ENCODE data around the gene LTBP3. TPM values are rescaled to one million over a fixed set of nuclear protein-coding genes. Genes with fewer than 3 reads are reported as not detected.

LTBP3 gene
- total RNA-seq, 4 donors from 2014 or later, result 131 to 240 (median 217) TPM

GRCh38 chr11:65492637-65493366 lies 65.4 kb downstream of the LTBP3 start:
- DNase-seq, result peak; percentile 88 to 97
- H3K27ac ChIP-seq, result peak overlapping the region; percentile 94 to 97
- H3K4me1 ChIP-seq, result peaks cover 58 to 70% of the 10 kb centered on the region in 2 donors
- peak overlapping the region in 1 of 2 donors; percentile 0 for H3K4me3 ChIP-seq
- H3K36me3 ChIP-seq, result no peaks in the 10 kb centered on the region
- TF ChIP-seq CTCF (IDR thresholded peaks at IDR 0.05) (no peak), POLR2A (IDR thresholded peaks at IDR 0.05) (peak; percentile 45 to 56)
- H3K9me3 ChIP-seq, result no peaks in the 10 kb centered on the region
- intact Hi-C loops (cut with DNase I; ENCODE audit: low total_unique reads), result no loop called here
- no peaks in the 10 kb centered on the region for H3K27me3 ChIP-seq

DNA sequence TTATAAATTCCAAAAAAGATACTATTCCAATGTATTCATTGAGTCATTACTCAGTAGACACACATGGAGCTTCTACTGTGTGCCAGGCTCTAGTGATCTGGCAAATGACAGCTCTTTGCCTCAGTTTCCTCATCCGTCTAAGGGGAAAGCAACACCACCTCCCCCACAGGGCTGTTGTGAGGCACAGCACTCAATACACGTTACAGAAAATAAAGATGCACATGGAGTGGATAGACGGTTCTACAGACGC lies 65.8 kb downstream of the LTBP3 start:
- Histone ChIP-seq H3K27ac (peak overlapping the region; percentile 94 to 97), H3K9me3 (no peaks in the 10 kb centered on the region), H3K27me3 (no peaks in the 10 kb centered on the region), H3K36me3 (no peaks in the 10 kb centered on the region), H3K4me3 (no peak overlapping the region), H3K4me1 (peaks cover 58 to 70% of the 10 kb centered on the region in 2 donors)
- intact Hi-C loops (cut with DNase I; ENCODE audit: low total_unique reads), result no loop called here
- no peak for TF ChIP-seq POLR2A (IDR thresholded peaks at IDR 0.05)
- TF ChIP-seq CTCF (IDR thresholded peaks at IDR 0.05), result no peak
- DNase-seq, result no peak

DNA sequence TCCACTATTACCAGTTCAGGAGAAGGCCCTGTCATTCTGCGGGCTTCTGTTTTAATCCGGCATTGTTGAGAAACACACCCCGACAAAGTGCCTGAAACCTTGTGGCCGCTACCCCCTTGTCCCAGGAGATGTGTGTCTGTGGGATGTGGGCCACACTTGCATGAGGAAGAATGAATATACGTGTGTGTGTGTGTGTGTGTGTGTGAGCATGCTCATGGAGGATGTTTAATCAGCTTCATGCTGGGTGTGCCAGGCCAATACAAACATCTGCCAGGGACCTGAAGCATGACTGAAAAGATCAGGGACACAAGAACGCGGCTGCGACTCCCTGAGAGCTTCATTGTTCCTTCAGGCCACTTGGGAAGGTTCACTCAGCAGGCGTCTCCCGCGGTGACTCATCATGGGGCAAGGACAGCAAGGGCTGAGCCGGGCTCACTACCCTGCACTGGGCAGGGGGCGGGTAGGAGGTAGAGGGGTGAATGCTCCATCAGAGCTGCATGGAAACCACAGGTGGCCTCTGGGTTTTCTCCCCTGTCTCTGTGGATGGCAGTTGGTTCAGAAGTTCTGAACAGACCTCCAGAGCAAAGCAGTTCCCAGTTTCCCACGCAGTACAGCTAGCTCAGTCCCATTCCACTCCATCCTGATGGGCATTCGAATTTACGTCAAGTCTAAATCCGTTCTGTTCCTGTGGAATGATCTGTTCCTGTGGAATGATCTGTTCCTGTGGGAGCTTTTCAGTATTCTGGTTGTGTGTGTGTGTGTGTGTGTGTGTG lies 66.4 kb downstream of the LTBP3 start:
- TF ChIP-seq POLR2A (IDR thresholded peaks at IDR 0.05), result peak in 1 of 2 donors; percentile 44
- peak in 1 of 4 experiments; percentile 27 for TF ChIP-seq CTCF (IDR thresholded peaks at IDR 0.05)
- Histone ChIP-seq H3K27ac (peak overlapping the region; percentile 94 to 97), H3K9me3 (no peaks in the 10 kb centered on the region), H3K36me3 (no peaks in the 10 kb centered on the region), H3K27me3 (no peaks in the 10 kb centered on the region), H3K4me1 (peaks cover 62 to 75% of the 10 kb centered on the region in 2 donors), H3K4me3 (no peak overlapping the region)
- intact Hi-C loops (cut with DNase I; ENCODE audit: low total_unique reads), result no loop called here
- peak in 1 of 2 donors; percentile 87 for DNase-seq

GRCh38 chr11:65491163-65491465 lies 67.0 kb downstream of the LTBP3 start:
- intact Hi-C loops (cut with DNase I; ENCODE audit: low total_unique reads), result no loop called here
- DNase-seq, result no peak
- TF ChIP-seq CTCF (IDR thresholded peaks at IDR 0.05), result no peak
- TF ChIP-seq POLR2A (IDR thresholded peaks at IDR 0.05), result no peak
- Histone ChIP-seq H3K27ac (peak overlapping the region; percentile 94 to 97), H3K9me3 (no peaks in the 10 kb centered on the region), H3K4me3 (no peak overlapping the region), H3K27me3 (no peaks in the 10 kb centered on the region), H3K4me1 (peaks cover 64 to 79% of the 10 kb centered on the region in 2 donors), H3K36me3 (no peaks in the 10 kb centered on the region)

DNA sequence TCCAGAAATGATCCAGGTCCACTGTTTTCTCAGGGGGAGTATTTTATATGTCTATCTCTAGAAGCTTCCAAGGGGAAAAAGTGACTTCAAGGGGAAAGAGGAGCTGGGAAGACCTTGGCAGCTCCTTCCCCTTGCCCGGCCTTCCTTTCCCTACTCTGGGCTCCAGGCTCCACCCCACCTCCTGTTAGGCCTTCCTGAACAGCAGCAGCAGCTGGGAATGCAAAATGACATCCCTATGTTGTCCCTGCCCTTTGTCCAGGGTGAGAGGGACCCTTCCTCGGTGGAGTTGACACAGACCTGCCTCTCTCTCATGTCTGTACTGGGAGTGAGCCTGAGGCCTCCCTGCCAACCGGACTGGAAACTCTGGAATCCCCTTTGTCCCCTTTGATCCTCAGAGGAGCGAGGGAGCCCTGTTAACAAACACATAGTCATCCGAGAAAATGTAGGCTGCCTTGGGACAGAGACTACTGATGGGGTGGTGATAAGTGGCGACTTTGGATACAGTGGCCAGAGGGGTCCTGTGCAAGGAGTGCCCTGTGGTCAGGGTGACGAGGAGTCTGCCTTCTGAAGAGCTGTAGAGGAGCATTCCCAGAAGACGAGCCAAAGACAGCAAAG lies 68.3 kb downstream of the LTBP3 start:
- H3K9me3 ChIP-seq, result no peaks in the 10 kb centered on the region
- peaks cover 70 to 74% of the 10 kb centered on the region in 2 donors for H3K4me1 ChIP-seq
- H3K27me3 ChIP-seq, result no peaks in the 10 kb centered on the region
- no peaks in the 10 kb centered on the region for H3K36me3 ChIP-seq
- TF ChIP-seq POLR2A (IDR thresholded peaks at IDR 0.05) (no peak), CTCF (IDR thresholded peaks at IDR 0.05) (no peak)
- intact Hi-C loops (cut with DNase I; ENCODE audit: low total_unique reads), result no loop called here
- H3K4me3 ChIP-seq, result no peak overlapping the region
- DNase-seq, result peak in 1 of 2 donors; percentile 73
- H3K27ac ChIP-seq, result peak overlapping the region; percentile 94 to 97
